Dendritic cell treated with granulocyte-macrophage colony-stimulating factor and Interleukin-4, amounts not matched to agents 40 ng/mL and 50 ng/mL, for 4 days (primary cell): ENCODE results near the gene ZBTB16.

Source experiments
- H3K27ac Mint-ChIP-seq: one replicate; pipeline ENCODE4 v1.8.0; 2022; ENCODE audit warnings: mild to moderate bottlenecking, mixed read lengths
- H3K27me3 Mint-ChIP-seq: one replicate; pipeline ENCODE4 v1.8.0; 2022; ENCODE audit warnings: mild to moderate bottlenecking, mixed read lengths
- H3K36me3 Mint-ChIP-seq: one replicate; pipeline ENCODE4 v1.8.0; 2022; ENCODE audit warnings: low read depth, mixed read lengths
- H3K4me1 Mint-ChIP-seq: one replicate; pipeline ENCODE4 v1.8.0; 2022; ENCODE audit warnings: low read depth, mixed read lengths
- H3K4me3 Mint-ChIP-seq: one replicate; pipeline ENCODE4 v1.8.0; 2022; ENCODE audit warnings: mild to moderate bottlenecking, moderate library complexity, mixed read lengths
- H3K9me3 Mint-ChIP-seq: one replicate; pipeline ENCODE4 v1.8.0; 2022; ENCODE audit warnings: mixed read lengths
- intact Hi-C: fragments of 100-400 bp; cut with micrococcal nuclease; formaldehyde crosslinking; loops from one replicate; pipeline ENCODE4 v1.15.0; 2022

Gene ZBTB16

GRCh38 chr11:114106047-114106446, 46.5 kb downstream of the ZBTB16 start:
- Mint-ChIP-seq H3K4me1 (peaks cover 36% of the 10 kb centered on the region), H3K36me3 (no peaks in the 10 kb centered on the region), H3K27me3 (peaks cover 4% of the 10 kb centered on the region), H3K27ac (peak overlapping the region; percentile 30), H3K4me3 (no peak overlapping the region), H3K9me3 (no peaks in the 10 kb centered on the region)
- intact Hi-C loops, result no loop called here

- intact Hi-C loops, result no loop called here
- Mint-ChIP-seq H3K27me3 (peaks cover 4% of the 10 kb centered on the region), H3K4me3 (no peak overlapping the region), H3K4me1 (peaks cover 45% of the 10 kb centered on the region), H3K27ac (no peak overlapping the region), H3K36me3 (no peaks in the 10 kb centered on the region), H3K9me3 (no peaks in the 10 kb centered on the region)
Measured at GRCh38 chr11:114106986-114107385, 47.5 kb downstream of the ZBTB16 start.

GRCh38 chr11:114108501-114109205, 49.1 kb downstream of the ZBTB16 start:
- Mint-ChIP-seq H3K4me3 (no peak overlapping the region), H3K9me3 (no peaks in the 10 kb centered on the region), H3K36me3 (no peaks in the 10 kb centered on the region), H3K4me1 (peaks cover 37% of the 10 kb centered on the region), H3K27me3 (peaks cover 4% of the 10 kb centered on the region), H3K27ac (no peak overlapping the region)
- intact Hi-C loops, result no loop called here

- H3K27me3 Mint-ChIP-seq, result peaks cover 4% of the 10 kb centered on the region
- H3K27ac Mint-ChIP-seq, result no peak overlapping the region
- H3K36me3 Mint-ChIP-seq, result no peaks in the 10 kb centered on the region
- intact Hi-C loops, result no loop called here
- H3K4me1 Mint-ChIP-seq, result peaks cover 37% of the 10 kb centered on the region
- no peak overlapping the region for H3K4me3 Mint-ChIP-seq
- no peaks in the 10 kb centered on the region for H3K9me3 Mint-ChIP-seq
Measured at GRCh38 chr11:114109206-114110090, 49.9 kb downstream of the ZBTB16 start.

GRCh38 chr11:114110123-114110522, 50.6 kb downstream of the ZBTB16 start:
- Mint-ChIP-seq H3K27ac (no peak overlapping the region), H3K9me3 (no peaks in the 10 kb centered on the region), H3K27me3 (peaks cover 4% of the 10 kb centered on the region), H3K36me3 (no peaks in the 10 kb centered on the region), H3K4me3 (no peak overlapping the region), H3K4me1 (peaks cover 37% of the 10 kb centered on the region)
- intact Hi-C loops, result no loop called here

GRCh38 chr11:114110952-114111947, 51.7 kb downstream of the ZBTB16 start:
- Mint-ChIP-seq H3K4me3 (peak overlapping the region; percentile 20), H3K4me1 (peaks cover 27% of the 10 kb centered on the region), H3K27ac (peak overlapping the region; percentile 43), H3K27me3 (peaks cover 4% of the 10 kb centered on the region), H3K9me3 (no peaks in the 10 kb centered on the region), H3K36me3 (no peaks in the 10 kb centered on the region)
- intact Hi-C loops, result no loop called here

- Mint-ChIP-seq H3K36me3 (no peaks in the 10 kb centered on the region), H3K9me3 (no peaks in the 10 kb centered on the region), H3K4me3 (no peak overlapping the region), H3K4me1 (peaks cover 14% of the 10 kb centered on the region), H3K27me3 (no peaks in the 10 kb centered on the region), H3K27ac (no peak overlapping the region)
- intact Hi-C loops, result no loop called here
Measured at GRCh38 chr11:114115451-114115928, 56.0 kb downstream of the ZBTB16 start.

GRCh38 chr11:114116357-114116756, 56.8 kb downstream of the ZBTB16 start:
- H3K27ac Mint-ChIP-seq, result no peak overlapping the region
- H3K27me3 Mint-ChIP-seq, result no peaks in the 10 kb centered on the region
- peaks cover 5% of the 10 kb centered on the region for H3K4me1 Mint-ChIP-seq
- no peak overlapping the region for H3K4me3 Mint-ChIP-seq
- H3K36me3 Mint-ChIP-seq, result no peaks in the 10 kb centered on the region
- no peaks in the 10 kb centered on the region for H3K9me3 Mint-ChIP-seq
- intact Hi-C loops, result no loop called here

GRCh38 chr11:114116800-114117199, 57.3 kb downstream of the ZBTB16 start:
- intact Hi-C loops, result no loop called here
- no peaks in the 10 kb centered on the region for H3K27me3 Mint-ChIP-seq
- H3K9me3 Mint-ChIP-seq, result no peaks in the 10 kb centered on the region
- no peak overlapping the region for H3K4me3 Mint-ChIP-seq
- no peak overlapping the region for H3K27ac Mint-ChIP-seq
- peaks cover under 1% of the 10 kb centered on the region for H3K4me1 Mint-ChIP-seq
- H3K36me3 Mint-ChIP-seq, result no peaks in the 10 kb centered on the region

GRCh38 chr11:114120606-114121005, 61.1 kb downstream of the ZBTB16 start:
- H3K27ac Mint-ChIP-seq, result no peak overlapping the region
- intact Hi-C loops, result no loop called here
- H3K4me3 Mint-ChIP-seq, result no peak overlapping the region
- no peaks in the 10 kb centered on the region for H3K9me3 Mint-ChIP-seq
- H3K27me3 Mint-ChIP-seq, result no peaks in the 10 kb centered on the region
- no peaks in the 10 kb centered on the region for H3K4me1 Mint-ChIP-seq
- no peaks in the 10 kb centered on the region for H3K36me3 Mint-ChIP-seq

GRCh38 chr11:114121138-114121537, 61.6 kb downstream of the ZBTB16 start:
- no peak overlapping the region for H3K27ac Mint-ChIP-seq
- H3K9me3 Mint-ChIP-seq, result no peaks in the 10 kb centered on the region
- no peak overlapping the region for H3K4me3 Mint-ChIP-seq
- intact Hi-C loops, result no loop called here
- H3K36me3 Mint-ChIP-seq, result no peaks in the 10 kb centered on the region
- H3K27me3 Mint-ChIP-seq, result no peaks in the 10 kb centered on the region
- peaks cover 1% of the 10 kb centered on the region for H3K4me1 Mint-ChIP-seq

- Mint-ChIP-seq H3K9me3 (no peaks in the 10 kb centered on the region), H3K27ac (no peak overlapping the region), H3K4me1 (peaks cover 9% of the 10 kb centered on the region), H3K4me3 (no peak overlapping the region), H3K27me3 (no peaks in the 10 kb centered on the region), H3K36me3 (no peaks in the 10 kb centered on the region)
- intact Hi-C loops, result no loop called here
Measured at GRCh38 chr11:114121804-114122504, 62.4 kb downstream of the ZBTB16 start.

- Mint-ChIP-seq H3K27me3 (no peaks in the 10 kb centered on the region), H3K4me1 (peaks cover 17% of the 10 kb centered on the region), H3K27ac (no peak overlapping the region), H3K36me3 (no peaks in the 10 kb centered on the region), H3K9me3 (no peaks in the 10 kb centered on the region), H3K4me3 (no peak overlapping the region)
- intact Hi-C loops, result no loop called here
Measured at GRCh38 chr11:114122686-114123085, 63.2 kb downstream of the ZBTB16 start.
